ENCODE results near the gene STARD5.

GRCh38 chr15:81277851-81278250, 46.1 kb downstream of the STARD5 start:
- no peak for TF ChIP-seq CTCF (IDR thresholded peaks at IDR 0.05)
- no peak for TF ChIP-seq POLR2A (IDR thresholded peaks at IDR 0.05)
